Measurements from ENCODE around the gene SH3BP1.

- TF ChIP-seq CTCF (IDR thresholded peaks at IDR 0.05): no peak
- TF ChIP-seq POLR2AphosphoS5 (IDR thresholded peaks at IDR 0.05): no peak
- TF ChIP-seq EP300 (IDR thresholded peaks at IDR 0.05; ENCODE audit: low read depth): no peak
- TF ChIP-seq POLR2A (IDR thresholded peaks at IDR 0.05): no peak
These were observed 10.6 kb upstream of the SH3BP1 start for GRCh38 chr22:37628830-37629229.
